SK-N-MC (cell line): ENCODE results near the gene PHLDA3.

ENCODE experiments used
- DNase-seq: peaks from one replicate; pipeline ENCODE4 v3.0.0-alpha.2; 2011; ENCODE audit warnings: low read depth, low spot score
- H3K27ac ChIP-seq: fragments of 200-600 bp; sonication (generic); 2 replicates; pipeline ENCODE4 v1.5.1; 2016; ENCODE audit warnings: mixed run types
- H3K36me3 ChIP-seq: fragments of 200-600 bp; sonication (generic); 2 replicates; pipeline ENCODE4 v1.6.1; 2017; ENCODE audit warnings: antibody characterized with exemption, low read length, mixed read lengths; ENCODE audit not compliant: insufficient read depth
- H3K4me3 ChIP-seq: fragments of 200-600 bp; sonication (generic); 2 replicates; pipeline ENCODE4 v1.5.1; 2016
- H3K9ac ChIP-seq: fragments of 200-600 bp; sonication (generic); 2 replicates; pipeline ENCODE4 v1.8.0; 2017; ENCODE audit warnings: mixed run types, mixed read lengths; ENCODE audit not compliant: insufficient read length
- H3K9me3 ChIP-seq: fragments of 200-600 bp; sonication (generic); 2 replicates; pipeline ENCODE4 v1.6.1; 2017; ENCODE audit warnings: low read depth, mild to moderate bottlenecking, antibody characterized with exemption, low read length, moderate library complexity, mixed read lengths
- EZH2 ChIP-seq: fragments of 200-600 bp; sonication (generic); IDR thresholded peaks from one replicate; pipeline ENCODE4 v1.6.1; 2017; ENCODE audit warnings: antibody characterized with exemption
- FOXP2 ChIP-seq: optimal IDR thresholded peaks from 2 replicates; pipeline ENCODE3; 2011; ENCODE audit warnings: mild to moderate bottlenecking, moderate library complexity; ENCODE audit not compliant: insufficient read depth; ENCODE audit errors: extremely low read length, control extremely low read depth
- POLR2AphosphoS5 ChIP-seq: IDR thresholded peaks from 2 replicates; pipeline ENCODE4 v1.6.1; 2012; ENCODE audit warnings: mild to moderate bottlenecking, low read depth, low read length, borderline replicate concordance

Gene PHLDA3

DNA sequence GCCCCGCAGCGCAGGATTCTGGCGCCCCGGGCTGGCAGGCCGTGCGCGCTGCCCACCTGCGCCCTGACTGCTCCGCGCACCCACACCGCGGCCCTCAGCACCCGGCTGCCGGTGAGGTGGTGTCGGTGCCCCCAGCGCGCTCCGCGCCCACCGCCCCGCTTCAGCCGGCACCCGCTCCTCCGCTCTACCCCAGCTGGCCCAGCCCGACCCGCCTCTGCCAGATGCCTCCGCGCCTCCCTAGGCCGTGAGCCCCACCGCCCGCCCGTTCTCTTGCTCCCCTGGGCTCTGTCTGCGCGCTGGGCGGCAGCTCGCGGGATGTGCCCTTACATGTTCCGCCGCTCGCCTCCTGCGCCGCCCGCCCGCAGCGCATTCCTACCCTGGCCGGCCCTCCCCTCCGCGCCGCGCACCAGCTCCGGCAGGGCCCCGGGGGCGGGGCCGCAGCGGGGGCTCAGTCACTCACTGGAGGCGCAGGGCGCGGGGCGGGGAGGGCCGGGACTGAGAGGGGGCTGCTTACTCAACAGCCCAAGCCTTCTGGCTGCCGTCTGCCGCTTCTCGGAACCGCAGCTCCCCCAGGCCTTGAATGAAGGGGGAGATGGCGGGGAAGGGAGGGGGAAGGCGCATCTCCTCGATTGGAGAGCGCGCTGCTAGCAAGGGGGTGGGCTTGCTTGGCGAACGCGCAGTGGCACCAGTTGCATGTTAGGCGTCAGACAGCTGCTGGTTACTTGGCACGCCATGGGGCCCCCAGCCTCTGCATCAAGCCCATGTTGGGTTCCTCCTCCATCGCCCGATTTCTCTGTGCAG lies at the start of gene PHLDA3:
Gene PHLDA3, minus strand, starts transcription at position 345 of the 801 bp plus-strand sequence. CDS start 402 bp downstream, outside the sequence.
- Histone ChIP-seq H3K9me3 (no peaks in the 10 kb centered on the region), H3K27ac (peak within 1 kb of the TSS; percentile 35; the same call in 1 of the 2 replicates), H3K36me3 (peaks cover 14% of the 10 kb centered on the region; the same call in 1 of the 2 replicates), H3K4me3 (peak within 1 kb of the TSS; percentile 85), H3K9ac (peak within 1 kb of the TSS; percentile 79)
- TF ChIP-seq EZH2 (no peak), POLR2AphosphoS5 (peak; percentile 56; the same call in 1 of the 2 replicates)
- DNase-seq: peak; percentile 47

DNA sequence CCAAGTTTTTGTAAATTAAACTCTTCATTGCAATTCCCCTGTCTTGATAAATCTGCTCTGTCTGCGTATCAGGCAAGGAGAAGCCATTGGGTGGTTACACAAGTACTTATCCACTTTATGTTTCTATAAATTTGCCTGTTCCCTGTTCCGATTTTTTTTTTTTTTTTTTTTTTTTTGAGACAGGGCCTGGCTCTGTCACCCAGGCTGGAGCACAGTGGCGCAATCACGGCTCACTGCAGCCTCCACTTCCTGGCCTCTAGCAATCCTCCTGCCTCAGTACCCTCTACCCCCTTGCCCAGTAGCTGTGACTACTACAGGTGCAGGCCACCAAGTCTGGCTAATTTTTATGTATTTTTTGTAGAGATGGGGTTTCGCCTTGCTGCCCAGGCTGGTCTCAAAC lies 49.1 kb upstream of the PHLDA3 start:
- H3K9me3 ChIP-seq: no peaks in the 10 kb centered on the region
- no peaks in the 10 kb centered on the region for H3K36me3 ChIP-seq
- peak overlapping the region; percentile 64 for H3K9ac ChIP-seq
- peak overlapping the region; percentile 26 for H3K4me3 ChIP-seq
- TF ChIP-seq FOXP2: no peak
- no peak for TF ChIP-seq POLR2AphosphoS5
- TF ChIP-seq EZH2: no peak
- H3K27ac ChIP-seq: peak overlapping the region; percentile 97
- DNase-seq: peak; percentile 72

DNA sequence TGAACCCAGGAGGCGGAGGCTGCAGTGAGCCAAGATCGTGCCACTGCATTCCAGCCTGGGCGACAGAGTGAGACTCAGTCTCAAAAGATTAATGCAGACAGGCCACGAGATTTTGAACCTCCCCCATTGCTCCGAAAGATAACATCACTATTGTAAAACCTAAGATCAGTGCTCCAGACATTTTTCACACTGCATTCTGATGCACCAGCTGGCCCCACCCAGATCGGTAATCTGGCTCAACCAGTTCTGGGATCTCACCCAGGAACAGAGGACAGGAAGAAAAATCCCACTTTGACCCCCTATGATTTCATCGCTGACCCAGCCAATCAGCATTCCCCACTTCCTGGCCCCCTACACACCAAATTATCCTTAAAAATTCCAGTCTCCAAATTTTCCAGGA lies 48.6 kb upstream of the PHLDA3 start:
- Histone ChIP-seq H3K36me3 (no peaks in the 10 kb centered on the region), H3K4me3 (peak overlapping the region; percentile 26), H3K9ac (peak overlapping the region; percentile 59), H3K9me3 (no peaks in the 10 kb centered on the region), H3K27ac (peak overlapping the region; percentile 97)
- TF ChIP-seq FOXP2: no peak
- TF ChIP-seq EZH2: no peak
- no peak for TF ChIP-seq POLR2AphosphoS5
- DNase-seq: no peak

DNA sequence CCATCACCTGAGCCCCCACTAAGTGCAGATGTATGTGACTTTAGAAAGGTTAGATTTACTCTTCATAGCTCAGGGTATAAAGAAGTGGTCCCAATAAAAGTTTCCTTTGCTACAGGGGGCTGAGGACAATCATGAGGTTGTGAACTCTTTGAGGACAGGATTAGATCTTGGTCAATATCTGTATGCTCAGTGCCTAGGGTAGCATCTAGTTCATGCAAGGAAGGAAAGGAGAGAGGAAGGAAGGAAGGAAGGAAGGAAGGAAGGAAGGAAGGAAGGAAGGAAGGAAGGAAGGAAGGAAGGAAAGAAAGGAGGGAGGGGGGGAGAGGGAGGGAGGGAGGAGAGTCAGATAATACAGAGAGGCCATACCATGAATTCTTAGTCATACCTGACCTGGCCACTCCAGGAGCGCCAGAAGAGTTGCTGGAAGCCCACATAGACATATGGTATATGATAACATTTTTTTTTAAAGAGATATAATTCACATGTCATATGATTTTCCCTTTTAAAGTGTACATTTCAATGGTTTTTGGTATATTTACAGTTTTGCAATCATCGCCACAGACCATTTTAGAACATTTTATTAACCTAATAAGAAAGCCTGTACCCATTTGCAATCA lies 47.6 kb upstream of the PHLDA3 start:
- no peak for TF ChIP-seq EZH2
- peak; percentile 67; the same call in 1 of the 2 replicates for TF ChIP-seq POLR2AphosphoS5
- peak; percentile 97 for DNase-seq

DNA sequence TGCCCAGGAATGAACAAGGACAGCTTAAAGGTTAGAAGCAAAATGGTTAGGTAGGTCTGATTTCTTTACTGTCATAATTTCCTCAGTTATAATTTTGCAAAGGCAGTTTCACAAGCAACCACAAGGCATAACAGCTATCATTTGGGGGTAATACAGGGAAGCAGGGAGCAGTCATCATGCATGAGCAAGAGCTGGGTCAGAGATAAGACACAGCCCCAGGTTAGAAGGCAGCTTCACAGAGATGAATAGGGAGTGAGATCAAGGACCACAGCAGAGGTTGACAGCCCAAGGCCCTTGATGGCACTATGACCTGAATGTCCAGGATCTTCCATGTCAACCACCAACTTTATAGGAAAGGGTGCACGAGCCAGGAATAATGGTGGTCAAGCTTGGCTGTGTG lies 46.9 kb upstream of the PHLDA3 start:
- Histone ChIP-seq H3K4me3 (peak overlapping the region; percentile 50), H3K9me3 (no peaks in the 10 kb centered on the region), H3K27ac (peak overlapping the region; percentile 98), H3K36me3 (no peaks in the 10 kb centered on the region), H3K9ac (peak overlapping the region; percentile 54)
- no peak for DNase-seq
- TF ChIP-seq POLR2AphosphoS5: no peak
- no peak for TF ChIP-seq FOXP2
- TF ChIP-seq EZH2: no peak

More for the DNA sequence above, 47.6 kb upstream of the PHLDA3 start:
- Histone ChIP-seq H3K36me3 (no peaks in the 10 kb centered on the region), H3K9ac (peak overlapping the region; percentile 54), H3K9me3 (no peaks in the 10 kb centered on the region), H3K27ac (peak overlapping the region; percentile 98), H3K4me3 (peak overlapping the region; percentile 50)

DNA sequence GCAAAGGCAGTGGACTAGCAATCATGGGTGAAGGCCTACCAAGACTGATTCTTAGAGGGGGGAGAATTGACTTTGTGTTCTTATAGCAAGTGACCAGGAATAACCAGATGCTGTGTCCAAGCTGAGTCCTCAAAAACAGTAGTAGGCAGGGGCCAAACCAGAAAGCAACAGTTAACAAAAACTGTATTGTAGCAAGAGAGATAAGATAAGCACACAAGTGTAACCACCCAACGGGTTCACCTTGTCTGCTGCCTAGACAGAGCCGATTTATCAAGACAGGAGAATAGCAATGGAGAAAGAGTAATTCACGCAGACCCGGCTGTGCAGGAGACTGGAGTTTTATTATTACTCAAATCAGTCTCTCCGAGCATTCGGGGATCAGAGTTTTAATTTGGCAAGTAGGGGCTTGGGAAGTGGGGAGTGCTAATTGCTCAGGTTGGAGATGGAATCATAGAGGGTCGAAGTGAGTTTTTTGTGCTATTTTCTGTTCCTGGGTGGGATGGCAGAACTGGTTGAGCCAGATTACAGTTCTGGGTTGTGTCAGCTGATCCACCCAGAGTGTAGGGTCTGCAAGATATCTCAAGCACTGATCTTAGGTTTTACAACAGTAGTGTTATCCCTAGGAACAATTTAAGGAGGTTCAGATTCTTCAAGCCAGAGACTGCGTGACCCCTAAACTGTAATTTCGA lies 46.2 kb upstream of the PHLDA3 start:
- TF ChIP-seq EZH2 (no peak), FOXP2 (no peak), POLR2AphosphoS5 (no peak)
- no peak for DNase-seq
- peak overlapping the region; percentile 15 for H3K9ac ChIP-seq
- no peak overlapping the region for H3K4me3 ChIP-seq
- H3K36me3 ChIP-seq: no peaks in the 10 kb centered on the region
- H3K27ac ChIP-seq: peak overlapping the region; percentile 98
- H3K9me3 ChIP-seq: no peaks in the 10 kb centered on the region

DNA sequence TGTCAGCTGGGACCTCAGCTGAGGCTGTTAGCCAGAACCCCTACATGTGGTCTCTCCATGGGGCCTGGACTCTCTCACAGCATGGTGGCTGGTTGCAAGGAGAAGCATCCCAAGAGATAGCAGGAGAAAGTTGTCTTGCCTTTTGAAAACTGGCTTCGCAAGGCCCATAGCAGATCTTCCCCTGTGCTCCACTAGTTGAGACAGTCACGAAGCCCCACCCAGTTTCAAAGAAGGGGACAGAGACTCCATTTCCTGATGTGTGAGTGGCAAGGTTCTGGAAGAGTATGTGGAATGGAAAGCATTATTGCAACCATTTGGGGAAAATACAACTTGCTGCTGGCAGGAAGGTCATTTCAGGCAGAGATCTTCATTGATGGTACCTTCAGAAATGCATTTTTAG lies 45.5 kb upstream of the PHLDA3 start:
- H3K27ac ChIP-seq: peak overlapping the region; percentile 98
- H3K9ac ChIP-seq: no peak overlapping the region
- no peak overlapping the region for H3K4me3 ChIP-seq
- no peaks in the 10 kb centered on the region for H3K36me3 ChIP-seq
- H3K9me3 ChIP-seq: no peaks in the 10 kb centered on the region
- TF ChIP-seq FOXP2: no peak
- TF ChIP-seq EZH2: no peak
- no peak for TF ChIP-seq POLR2AphosphoS5
- DNase-seq: no peak
